RWPE2 (cell line): ENCODE measurements around the gene VPS54.
A peak's percentile ranks its signal among the peaks of the same experiment; 100 is the strongest.

ENCODE experiments used
- ATAC-seq: fragments of 200-7000 bp; cut with Tn5 transposase; 3 replicates; pipeline ENCODE4 v1.9.1; 2021; ENCODE audit warnings: low read depth
- DNase-seq: peaks from one replicate; pipeline ENCODE4 v3.0.0-alpha.2; 2020; ENCODE audit warnings: low spot score
- H3K27ac ChIP-seq: fragments of 450-650 bp; 2 replicates; pipeline ENCODE4 v1.5.1; 2017; ENCODE audit warnings: mild to moderate bottlenecking; ENCODE audit not compliant: poor library complexity, severe bottlenecking
- H3K27me3 ChIP-seq: fragments of 250-450 bp; sonication (Bioruptor Pico); 2 replicates; pipeline ENCODE4 v1.5.1; 2021; ENCODE audit warnings: mild to moderate bottlenecking, moderate library complexity; ENCODE audit not compliant: insufficient read depth, poor library complexity, severe bottlenecking
- H3K36me3 ChIP-seq: fragments of 250-450 bp; sonication (Bioruptor Pico); 2 replicates; pipeline ENCODE4 v1.5.1; 2020; ENCODE audit warnings: low read depth, mild to moderate bottlenecking, moderate library complexity
- H3K4me1 ChIP-seq: fragments of 250-450 bp; sonication (Bioruptor Pico); 2 replicates; pipeline ENCODE4 v1.5.1; 2021; ENCODE audit warnings: mild to moderate bottlenecking, moderate library complexity; ENCODE audit not compliant: insufficient read depth, poor library complexity, severe bottlenecking
- H3K4me3 ChIP-seq: fragments of 250-450 bp; sonication (Bioruptor Pico); 2 replicates; pipeline ENCODE4 v1.5.1; 2021; ENCODE audit warnings: mild to moderate bottlenecking, moderate library complexity; ENCODE audit not compliant: severe bottlenecking
- H3K9me3 ChIP-seq: fragments of 250-450 bp; sonication (Bioruptor Pico); 2 replicates; pipeline ENCODE4 v1.5.1; 2021; ENCODE audit warnings: mild to moderate bottlenecking, moderate library complexity; ENCODE audit not compliant: severe bottlenecking
- CTCF ChIP-seq: fragments of 450-650 bp; IDR thresholded peaks from one replicate; pipeline ENCODE4 v1.5.1; 2017; ENCODE audit warnings: mild to moderate bottlenecking, moderate library complexity; ENCODE audit not compliant: poor library complexity, severe bottlenecking

Gene VPS54

GRCh38 chr2:63846487-63846886, 172.7 kb downstream of the VPS54 start:
- peaks cover 11% of the 10 kb centered on the region for H3K36me3 ChIP-seq
- H3K27ac ChIP-seq, result no peak overlapping the region
- no peaks in the 10 kb centered on the region for H3K27me3 ChIP-seq
- ATAC-seq (no peak), DNase-seq (no peak)
- H3K4me3 ChIP-seq, result no peak overlapping the region
- TF ChIP-seq CTCF, result no peak
- H3K9me3 ChIP-seq, result no peaks in the 10 kb centered on the region
- H3K4me1 ChIP-seq, result peaks cover 16% of the 10 kb centered on the region

GRCh38 chr2:63845866-63846265, 173.4 kb downstream of the VPS54 start:
- no peak overlapping the region for H3K27ac ChIP-seq

GRCh38 chr2:63844616-63845015, 174.6 kb downstream of the VPS54 start:
- no peak overlapping the region for H3K27ac ChIP-seq
- no peak overlapping the region for H3K4me3 ChIP-seq
- TF ChIP-seq CTCF, result no peak
- no peaks in the 10 kb centered on the region for H3K9me3 ChIP-seq
- peaks cover 11% of the 10 kb centered on the region for H3K36me3 ChIP-seq
- peaks cover 14% of the 10 kb centered on the region for H3K4me1 ChIP-seq
- DNase-seq (no peak), ATAC-seq (no peak)
- no peaks in the 10 kb centered on the region for H3K27me3 ChIP-seq

More at GRCh38 chr2:63845866-63846265, 173.4 kb downstream of the VPS54 start:
- H3K9me3 ChIP-seq, result no peaks in the 10 kb centered on the region
- H3K4me3 ChIP-seq, result no peak overlapping the region
- no peaks in the 10 kb centered on the region for H3K27me3 ChIP-seq
- DNase-seq (no peak), ATAC-seq (no peak)
- H3K36me3 ChIP-seq, result peaks cover 11% of the 10 kb centered on the region
- H3K4me1 ChIP-seq, result peaks cover 16% of the 10 kb centered on the region
- no peak for TF ChIP-seq CTCF

GRCh38 chr2:63843791-63844190, 175.4 kb downstream of the VPS54 start:
- H3K27me3 ChIP-seq, result no peaks in the 10 kb centered on the region
- H3K36me3 ChIP-seq, result peaks cover 11% of the 10 kb centered on the region
- no peak for TF ChIP-seq CTCF
- no peak for DNase-seq
- ATAC-seq, result no peak
- no peaks in the 10 kb centered on the region for H3K9me3 ChIP-seq
- no peak overlapping the region for H3K4me3 ChIP-seq
- H3K27ac ChIP-seq, result no peak overlapping the region
- H3K4me1 ChIP-seq, result peaks cover 5% of the 10 kb centered on the region

- H3K4me1 ChIP-seq, result peaks cover 3% of the 10 kb centered on the region
- no peak for ATAC-seq
- DNase-seq, result no peak
- TF ChIP-seq CTCF, result no peak
- no peaks in the 10 kb centered on the region for H3K9me3 ChIP-seq
- no peaks in the 10 kb centered on the region for H3K27me3 ChIP-seq
- peak overlapping the region; percentile 92 for H3K27ac ChIP-seq
- peaks cover 10% of the 10 kb centered on the region for H3K36me3 ChIP-seq
- peak overlapping the region; percentile 75 for H3K4me3 ChIP-seq
Measured at GRCh38 chr2:63843093-63843492, 176.1 kb downstream of the VPS54 start.
